GM12873 (cell line): Measurements from ENCODE around the gene CA14.

ENCODE experiments used
- CTCF ChIP-seq: IDR thresholded peaks from 2 replicates; pipeline ENCODE4 v1.5.1; 2012; ENCODE audit warnings: low read depth, mild to moderate bottlenecking, moderate library complexity, low read length, control low read depth; ENCODE audit not compliant: insufficient read depth; ENCODE audit errors: missing control alignments

Gene CA14

GRCh38 chr1:150302338-150302737, 44.8 kb downstream of the CA14 start:
- no peak for TF ChIP-seq CTCF

DNA sequence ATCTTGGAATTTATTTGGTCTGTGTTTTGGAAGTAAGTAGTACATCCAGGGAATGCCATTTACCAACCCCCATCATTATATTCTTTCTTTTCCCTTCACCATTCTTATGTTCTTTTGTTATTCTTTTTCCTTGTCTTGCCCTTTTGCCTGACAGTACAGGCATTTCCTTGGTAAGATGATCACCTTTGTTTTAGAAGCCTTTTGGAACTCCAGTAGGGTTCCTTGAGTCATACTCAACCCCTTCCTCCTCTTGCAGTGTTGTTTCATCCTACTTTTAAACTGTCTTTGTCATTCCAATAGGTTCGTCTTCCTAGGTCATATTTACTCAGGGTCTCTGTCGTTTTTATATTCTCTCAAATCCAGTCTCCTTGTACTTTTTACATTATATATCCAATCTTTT, 45.3 kb downstream of the CA14 start:
- TF ChIP-seq CTCF = no peak

GRCh38 chr1:150309758-150310508, 52.4 kb downstream of the CA14 start:
- TF ChIP-seq CTCF = no peak

GRCh38 chr1:150311762-150312161, 54.2 kb downstream of the CA14 start:
- no peak for TF ChIP-seq CTCF
